GM21529 (cell line): ENCODE data around the gene STOML2.
"Not testable (repeated sequence)": the region's sequence is repeated elsewhere in the genome, so short reads cannot be mapped to it uniquely, and the experiment has no call there.

Experiments used
- ATAC-seq: cut with Tn5 transposase; IDR thresholded peaks from one replicate; pipeline ENCODE4 v1.9.1; 2021; ENCODE audit not compliant: unreplicated experiment

STOML2 gene, protein sequence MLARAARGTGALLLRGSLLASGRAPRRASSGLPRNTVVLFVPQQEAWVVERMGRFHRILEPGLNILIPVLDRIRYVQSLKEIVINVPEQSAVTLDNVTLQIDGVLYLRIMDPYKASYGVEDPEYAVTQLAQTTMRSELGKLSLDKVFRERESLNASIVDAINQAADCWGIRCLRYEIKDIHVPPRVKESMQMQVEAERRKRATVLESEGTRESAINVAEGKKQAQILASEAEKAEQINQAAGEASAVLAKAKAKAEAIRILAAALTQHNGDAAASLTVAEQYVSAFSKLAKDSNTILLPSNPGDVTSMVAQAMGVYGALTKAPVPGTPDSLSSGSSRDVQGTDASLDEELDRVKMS

DNA sequence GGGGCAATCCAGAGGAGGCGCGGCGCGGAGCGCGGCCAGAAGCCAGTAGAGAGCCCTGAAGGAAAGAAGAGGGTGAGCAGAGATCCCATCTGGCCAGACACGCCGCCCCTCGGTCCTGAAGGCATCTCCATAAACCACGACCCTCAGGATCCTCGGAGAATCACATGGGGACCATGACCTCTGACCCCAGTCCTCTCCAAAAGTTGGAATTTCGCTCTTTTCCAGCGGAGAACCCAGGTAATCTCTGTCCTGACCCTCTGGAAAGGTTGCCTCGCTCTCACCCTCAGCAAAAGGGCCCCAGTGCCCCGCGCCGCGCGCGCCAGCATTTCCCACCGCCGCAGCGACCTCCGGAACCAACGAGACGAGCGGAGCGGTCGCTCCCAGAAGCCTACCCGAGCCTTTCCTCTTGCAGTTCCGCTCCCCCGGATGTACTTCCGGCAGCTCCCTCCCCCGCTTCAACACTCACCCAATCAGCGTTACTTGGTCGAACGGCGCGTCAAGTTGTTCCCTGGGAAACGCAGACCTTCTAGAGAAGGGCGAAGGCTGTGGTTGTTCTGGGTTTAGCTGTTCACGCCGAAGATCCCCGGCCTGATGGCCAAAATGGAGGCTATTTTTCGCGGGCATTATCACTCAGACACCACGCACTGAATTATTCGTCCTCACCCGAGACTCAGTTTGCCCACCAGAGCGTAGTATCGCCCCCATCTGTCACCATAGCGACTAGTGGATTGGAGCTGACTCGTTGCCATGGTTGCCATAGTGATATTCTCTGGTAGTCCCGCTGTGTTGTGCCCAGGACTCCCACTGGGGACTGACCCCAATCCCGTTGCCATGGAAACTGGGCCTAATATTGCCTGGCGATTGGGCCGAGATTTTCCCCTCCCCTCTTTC is at the start of gene STOML2:
Gene STOML2, minus strand, starts transcription at position 363 of the 891 bp plus-strand sequence. Its CDS starts 37 bp downstream, at position 326.
- ATAC-seq = peak; percentile 97

DNA sequence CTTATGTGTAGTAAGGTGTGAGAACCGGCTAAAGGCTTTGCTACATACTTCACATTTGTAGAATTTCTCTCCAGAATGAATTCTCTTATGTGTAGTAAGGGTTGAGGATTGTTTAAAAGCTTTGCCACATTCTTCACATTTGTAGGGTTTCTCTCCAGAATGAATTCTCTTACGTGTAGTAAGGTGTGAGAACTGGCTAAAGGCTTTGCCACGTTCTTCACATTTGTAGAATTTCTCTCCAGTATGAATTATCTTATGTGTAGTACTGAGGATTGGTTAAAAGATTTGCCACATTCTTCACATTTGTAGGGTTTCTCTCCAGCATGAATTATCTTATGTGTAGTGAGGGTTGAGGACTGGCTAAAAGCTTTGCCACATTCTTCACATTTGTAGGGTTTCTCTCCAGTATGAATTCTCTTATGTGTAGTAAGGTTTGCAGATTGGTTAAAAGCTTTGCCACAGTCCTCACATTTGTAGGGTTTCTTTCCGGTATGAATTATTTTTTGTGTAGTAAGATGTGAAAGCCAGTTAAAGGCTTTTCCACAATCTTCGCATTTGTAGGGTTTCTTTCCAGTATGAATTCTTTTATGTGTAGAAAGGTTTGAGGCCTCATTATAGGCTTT is 45.1 kb upstream of the STOML2 start:
- not testable (repeated sequence) for ATAC-seq

DNA sequence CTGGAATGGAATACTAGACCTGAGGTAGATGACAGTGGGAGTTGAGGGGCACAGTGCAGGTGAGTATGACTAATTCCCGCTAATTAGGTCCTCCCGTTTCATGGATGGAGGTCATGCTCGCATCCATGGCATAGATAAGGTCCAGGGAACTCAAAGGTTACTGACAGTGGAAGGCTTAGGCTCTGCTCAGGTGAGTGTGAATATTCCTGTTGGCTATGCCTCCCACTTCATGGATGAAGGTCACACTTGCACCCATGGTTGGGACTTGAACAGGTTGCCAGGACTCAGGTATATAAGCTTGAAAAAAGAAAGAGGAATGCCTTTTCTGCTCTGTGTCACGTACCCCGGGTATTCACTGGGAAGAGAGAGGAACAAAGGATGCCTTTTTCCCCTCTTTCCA is 39.1 kb upstream of the STOML2 start:
- no peak for ATAC-seq

DNA sequence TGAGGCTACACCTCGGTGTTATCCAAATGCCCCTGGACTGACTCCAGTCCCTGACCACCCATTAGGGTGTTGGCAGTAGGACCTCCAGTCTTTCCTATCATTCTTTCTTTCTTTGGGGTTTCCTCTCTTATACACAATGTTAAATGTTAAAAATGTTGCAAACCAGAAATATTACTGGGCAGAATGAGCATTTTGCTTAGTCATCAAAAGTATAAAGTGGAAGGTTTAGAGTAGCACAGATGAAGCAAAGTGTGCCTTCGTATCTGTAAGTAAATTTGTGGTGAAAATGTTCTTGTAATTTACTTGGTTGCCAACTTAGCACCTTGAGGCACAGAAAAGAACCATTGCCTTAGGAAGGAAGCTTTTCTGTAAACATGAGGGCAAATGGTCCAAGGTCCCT is 37.2 kb upstream of the STOML2 start:
- ATAC-seq = no peak

DNA sequence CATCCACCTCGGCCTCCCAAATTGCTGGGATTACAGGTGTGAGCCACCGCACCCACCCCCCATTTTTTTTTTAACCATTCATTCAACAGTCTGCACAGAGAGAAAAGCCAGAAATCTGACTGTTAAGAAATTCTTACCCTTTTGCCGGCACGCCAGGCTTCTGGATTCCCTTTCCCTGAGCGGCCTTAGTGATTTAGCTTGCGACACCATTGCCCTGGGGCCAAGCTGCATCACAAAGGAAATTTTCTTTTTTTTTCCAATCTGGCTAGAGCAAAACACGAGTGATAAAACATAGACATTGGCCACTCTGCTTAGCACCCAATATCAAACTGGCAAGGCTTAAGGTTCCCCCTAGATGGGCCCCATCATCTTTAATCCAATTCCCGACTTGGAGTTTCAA is 33.9 kb upstream of the STOML2 start:
- ATAC-seq = no peak

DNA sequence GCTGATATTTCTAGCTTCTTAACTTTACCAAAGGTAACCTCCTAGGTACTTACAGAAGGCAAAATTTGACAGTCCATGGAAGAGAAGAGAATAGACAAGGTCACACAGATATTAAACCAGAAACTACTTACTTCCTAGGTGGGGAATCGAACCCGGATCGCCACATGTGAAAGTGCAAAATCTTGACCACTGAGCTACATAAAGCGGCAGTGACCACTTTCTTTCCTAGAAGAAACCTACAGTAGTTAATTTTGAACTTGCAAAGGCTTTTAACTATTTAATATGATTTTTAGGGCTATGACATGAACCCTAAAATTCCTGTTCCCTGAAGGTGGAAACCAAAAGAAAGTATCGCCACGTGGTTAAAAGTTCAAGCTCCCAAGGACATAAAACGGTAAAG is 33.1 kb upstream of the STOML2 start:
- no peak for ATAC-seq

DNA sequence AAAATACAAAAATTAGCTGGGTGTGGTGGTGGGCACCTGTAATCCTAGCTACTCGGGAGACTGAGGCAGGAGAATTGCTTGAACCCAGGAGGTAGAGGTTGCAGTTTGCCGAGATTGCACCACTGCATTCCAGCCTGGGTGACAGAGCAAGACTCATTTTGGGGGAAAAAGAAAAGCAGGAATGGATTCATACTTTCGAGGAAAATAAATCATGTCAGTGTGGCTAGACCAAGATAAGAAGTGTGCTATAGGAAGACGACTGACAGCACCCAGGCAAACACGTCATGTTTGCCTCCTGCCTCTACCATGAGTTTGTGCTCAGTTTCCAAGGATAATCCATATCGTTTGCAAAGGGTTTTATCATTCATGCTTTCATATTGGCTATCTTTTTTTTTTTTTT is 32.0 kb upstream of the STOML2 start:
- ATAC-seq = no peak

DNA sequence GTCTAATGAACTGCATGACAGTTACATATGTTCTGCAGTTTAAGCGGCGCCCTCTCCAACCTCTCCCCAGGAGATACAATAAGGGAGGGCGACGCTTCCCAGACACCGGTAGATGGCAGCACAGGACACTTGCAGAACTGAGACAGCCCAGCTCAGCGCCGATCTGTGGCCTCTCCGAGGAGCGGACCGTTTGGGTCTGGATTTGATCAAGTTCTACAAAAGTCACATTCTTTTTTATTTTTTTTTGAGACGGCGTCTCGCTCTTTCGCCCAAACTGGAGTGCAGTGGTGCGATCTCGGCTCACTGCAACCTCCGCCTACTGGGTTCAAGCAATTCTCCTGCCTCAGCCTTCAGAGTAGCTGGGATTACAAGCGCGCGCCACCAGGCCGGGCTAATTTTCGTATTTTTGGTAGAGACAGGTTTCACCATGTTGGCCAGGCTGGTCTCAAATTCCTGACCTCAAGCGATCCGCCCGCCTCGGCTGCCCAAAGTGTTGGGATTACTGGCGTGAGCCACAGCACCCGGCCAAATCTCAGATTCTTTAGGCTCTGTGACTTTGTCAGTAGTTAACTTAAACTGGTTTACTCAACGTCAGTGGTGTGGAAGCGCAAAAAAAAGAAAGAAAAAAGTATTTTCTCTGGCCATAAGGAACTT is 14.1 kb upstream of the STOML2 start:
- ATAC-seq = peak; percentile 43

DNA sequence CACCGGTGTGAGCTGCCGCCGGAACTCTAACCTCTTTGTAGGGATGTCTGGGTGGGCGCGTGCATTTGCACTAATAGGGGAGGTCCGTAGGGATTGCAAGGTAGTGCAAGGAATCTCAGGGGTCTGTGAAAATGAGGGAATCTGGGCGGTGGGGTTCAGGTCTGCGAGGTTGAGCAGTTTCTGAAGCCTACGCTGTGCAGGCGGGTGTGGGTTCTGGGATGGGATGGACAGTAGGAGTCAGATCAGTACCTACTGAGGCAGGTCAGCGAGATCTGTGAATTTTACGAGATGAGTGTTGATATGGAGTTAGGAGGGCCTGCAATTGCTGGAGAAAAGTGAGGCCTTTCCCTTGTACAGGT is 13.6 kb upstream of the STOML2 start:
- ATAC-seq = no peak

DNA sequence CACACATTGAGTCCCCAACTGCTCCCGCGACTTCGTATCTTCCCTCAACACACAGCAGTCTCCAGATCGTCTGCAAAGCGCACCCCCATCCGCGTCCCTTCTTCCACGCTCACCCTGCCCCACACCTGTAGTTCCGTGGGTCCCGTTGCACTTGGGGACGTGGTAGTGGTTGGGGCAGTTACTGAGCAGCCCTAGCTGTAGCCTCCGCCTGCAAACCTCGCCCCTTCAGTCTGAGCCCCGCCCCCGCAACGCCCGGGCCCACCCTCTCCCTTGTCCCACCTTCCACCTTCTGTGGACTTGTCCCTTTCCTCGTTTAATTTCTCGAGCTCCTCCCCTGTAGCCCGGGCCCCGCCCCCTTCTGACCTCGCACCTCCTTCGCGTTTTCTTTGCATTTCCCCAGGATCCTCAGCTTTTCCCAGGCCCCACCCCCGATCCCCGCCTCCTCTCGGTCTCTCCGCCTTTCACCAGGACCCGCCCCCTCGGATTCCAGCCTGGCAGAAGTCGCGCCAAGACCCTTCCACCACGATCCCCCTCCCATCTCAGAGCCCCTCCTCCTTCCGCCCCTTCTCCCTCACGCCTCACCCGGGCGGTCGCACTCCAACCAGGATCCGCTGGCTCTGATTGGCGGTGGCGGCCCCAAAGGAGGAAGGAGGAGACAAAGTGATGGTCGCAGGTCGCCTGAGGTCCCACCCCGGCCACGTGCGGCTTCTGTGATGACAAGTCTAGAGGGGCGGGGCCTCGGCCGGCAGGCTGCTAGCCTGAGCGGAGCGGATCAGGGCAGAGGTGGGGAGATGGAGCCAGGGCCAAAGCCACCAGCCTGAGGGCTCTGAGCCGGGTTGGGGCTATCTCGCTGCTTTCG is 13.0 kb upstream of the STOML2 start, which contains the start of gene ATOSB:
Gene ATOSB, minus strand, starts transcription at position 183 of the 859 bp plus-strand sequence. CDS start 7,588 bp downstream, outside the sequence.
- ATAC-seq = peak; percentile 52

DNA sequence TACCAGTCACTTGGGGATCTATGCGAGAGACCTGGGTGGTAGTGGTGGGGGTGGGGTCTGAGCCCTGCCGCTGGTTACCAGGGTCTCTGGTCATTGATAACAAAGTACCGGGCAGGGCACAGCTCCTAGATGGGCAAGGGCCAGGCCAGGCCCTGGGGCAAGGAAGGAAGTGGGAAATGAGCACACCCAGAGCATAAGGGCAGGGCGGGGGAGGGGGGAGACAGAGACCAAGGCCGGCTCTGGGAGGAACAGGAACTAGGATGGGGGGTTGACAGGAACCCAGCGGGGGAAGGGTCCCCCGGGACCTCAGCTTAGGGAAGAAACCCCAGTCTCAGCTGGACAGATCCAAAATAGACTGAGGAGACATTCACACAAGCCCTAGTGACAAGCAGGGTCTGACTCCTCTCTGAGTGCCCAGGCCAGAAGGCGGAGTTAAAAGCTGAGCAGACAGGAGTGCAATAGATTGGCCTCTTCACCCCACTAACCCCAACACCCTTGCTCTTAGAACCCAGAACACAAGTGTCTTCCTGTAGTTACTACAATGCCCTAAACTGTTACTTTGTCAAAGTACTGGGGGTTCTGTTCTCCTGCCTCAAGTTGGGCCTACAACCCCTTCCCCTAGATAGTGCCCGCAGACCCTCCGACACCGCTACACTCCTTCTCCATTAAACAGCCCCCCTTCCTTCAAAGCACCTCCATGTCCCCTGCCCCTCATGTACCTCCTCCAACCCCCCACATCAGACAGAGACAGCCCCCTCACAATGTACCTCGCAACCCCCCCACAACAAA is 12.1 kb upstream of the STOML2 start:
- ATAC-seq = no peak

DNA sequence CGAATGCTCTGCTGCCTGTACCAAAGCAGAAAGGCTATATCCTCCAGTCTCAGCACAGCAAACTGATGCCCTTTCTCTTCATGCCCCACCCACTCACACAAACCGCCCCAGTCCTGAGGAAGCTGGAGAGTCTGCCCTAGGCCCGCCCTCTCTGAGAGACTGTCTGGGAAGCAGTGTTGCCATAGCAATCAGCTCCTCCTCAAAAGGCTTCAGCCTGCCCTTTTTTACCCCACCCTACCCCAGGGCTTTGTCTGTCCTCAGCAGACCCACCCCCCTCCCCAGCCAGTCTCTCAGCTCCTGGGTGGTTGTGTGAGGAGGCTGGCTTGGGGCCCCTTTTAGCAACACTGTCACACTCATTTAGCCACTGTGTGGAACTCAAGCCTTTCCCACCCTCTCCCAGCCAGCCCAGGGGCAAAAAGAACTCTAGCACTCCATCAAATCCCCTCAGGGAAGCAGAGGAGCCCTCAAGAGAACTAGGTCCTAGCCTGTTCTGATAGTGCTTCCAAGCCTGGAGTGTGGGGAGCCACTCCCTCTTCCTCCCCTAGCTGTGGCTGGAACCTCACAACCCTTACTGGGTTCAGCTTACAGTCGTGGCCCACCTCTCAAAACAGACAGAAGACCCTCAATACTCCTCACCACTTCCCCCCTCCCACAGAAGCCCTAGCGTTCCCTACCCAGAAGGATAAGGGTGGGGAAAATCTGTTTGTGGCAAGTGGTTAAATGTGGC is 11.3 kb upstream of the STOML2 start:
- ATAC-seq = peak; percentile 15

DNA sequence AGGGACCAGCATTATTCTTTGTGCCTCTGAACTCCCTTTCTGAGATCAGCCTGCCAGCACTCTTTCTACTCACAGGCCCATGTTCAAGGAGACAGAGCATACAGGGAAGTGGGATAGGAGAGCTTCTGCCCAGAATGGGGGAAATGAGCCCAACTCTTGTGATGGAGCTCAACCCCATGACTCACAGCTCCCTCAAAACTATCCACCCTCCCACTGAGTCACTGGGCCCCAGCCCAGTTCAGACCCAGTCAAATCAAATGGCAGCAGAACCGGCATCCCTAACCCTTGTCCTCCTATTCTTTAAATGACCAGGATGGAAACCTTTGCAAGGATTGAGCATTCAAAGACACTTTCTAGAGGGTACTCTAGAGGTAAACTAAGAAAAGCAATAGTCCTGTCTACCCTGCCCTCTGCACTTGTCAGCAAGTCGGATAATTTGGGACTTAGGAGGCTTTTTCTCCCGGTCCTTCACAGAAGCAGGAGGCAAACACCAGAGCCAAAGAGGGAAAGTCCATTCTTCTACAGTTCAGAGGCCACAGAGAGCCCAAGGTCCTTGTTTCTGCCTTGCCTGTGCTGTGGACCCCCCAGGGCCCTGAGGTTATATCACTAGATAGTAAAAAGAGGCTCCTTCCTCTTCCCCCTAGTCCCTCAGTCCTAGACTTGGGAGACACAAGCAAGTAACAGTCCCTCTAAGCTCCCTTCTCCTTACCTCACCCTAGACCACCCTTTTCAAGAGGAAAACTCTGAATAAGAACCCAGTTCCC is 9.5 kb upstream of the STOML2 start:
- ATAC-seq = no peak

DNA sequence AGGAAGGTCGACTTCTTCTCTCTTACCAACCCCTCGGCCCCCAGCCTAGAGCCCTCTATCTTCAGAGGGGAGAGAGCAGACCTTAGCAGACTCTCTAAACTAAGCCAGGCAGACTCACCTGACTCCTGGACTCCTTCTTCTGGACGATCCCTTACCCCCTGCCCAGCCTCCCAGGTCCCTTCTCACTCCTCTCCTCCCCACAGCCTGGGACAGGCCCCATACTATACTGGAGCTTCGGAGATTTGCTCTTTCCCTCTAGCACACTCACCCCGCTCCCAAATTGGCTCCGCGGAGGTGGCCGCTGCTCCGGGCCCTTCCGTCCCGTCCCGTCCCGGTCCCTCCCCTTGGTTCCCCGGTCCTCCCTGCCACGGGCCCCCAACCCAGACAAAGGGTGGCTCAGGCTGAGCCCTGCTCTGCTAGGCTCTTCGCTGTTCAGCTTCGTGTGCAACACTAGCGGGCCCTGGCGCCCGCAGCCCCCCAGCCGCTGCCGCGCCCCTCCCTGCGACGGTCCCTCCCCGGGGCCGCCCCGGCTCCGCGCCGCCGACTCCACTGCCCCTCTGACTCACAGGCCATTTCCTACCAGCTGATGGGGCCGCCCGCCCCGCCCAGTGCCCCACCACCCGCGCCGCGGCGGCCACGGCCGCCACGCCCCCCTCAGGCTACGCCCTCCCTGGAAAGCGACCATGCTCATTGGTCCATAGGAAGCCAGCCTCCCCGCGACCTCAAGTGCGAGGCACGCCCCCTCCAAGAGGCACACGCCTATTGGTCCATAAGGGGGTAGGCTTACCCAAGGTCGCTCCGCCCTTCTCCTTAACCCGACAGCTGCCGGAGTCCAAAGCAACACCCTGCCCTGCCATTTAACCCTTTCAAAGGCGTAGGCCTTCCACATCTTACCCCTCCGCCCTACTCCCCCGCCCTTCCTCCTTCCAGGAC is 8.3 kb upstream of the STOML2 start:
- ATAC-seq = peak; percentile 68

DNA sequence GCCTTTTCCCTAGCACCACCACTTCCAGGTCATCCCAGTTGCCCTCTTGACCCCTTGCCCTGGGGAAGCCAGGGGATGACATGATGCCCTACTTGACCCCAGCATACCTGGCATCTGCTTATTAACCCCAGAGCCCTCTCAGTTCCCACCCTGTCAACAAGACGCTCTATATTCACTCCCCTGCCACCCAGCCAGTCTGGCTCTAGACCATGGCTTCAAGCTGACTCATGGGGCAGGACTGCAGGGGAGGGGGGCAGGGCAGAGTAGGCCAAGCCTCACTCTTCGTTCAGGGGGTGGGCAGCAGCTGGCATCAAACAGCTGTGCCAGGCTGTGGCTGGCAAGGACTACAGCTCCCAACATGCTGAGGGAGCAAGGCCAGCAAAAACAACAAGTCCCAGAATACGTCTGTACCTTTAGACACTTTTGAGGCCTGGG is 7.4 kb upstream of the STOML2 start:
- ATAC-seq = no peak

DNA sequence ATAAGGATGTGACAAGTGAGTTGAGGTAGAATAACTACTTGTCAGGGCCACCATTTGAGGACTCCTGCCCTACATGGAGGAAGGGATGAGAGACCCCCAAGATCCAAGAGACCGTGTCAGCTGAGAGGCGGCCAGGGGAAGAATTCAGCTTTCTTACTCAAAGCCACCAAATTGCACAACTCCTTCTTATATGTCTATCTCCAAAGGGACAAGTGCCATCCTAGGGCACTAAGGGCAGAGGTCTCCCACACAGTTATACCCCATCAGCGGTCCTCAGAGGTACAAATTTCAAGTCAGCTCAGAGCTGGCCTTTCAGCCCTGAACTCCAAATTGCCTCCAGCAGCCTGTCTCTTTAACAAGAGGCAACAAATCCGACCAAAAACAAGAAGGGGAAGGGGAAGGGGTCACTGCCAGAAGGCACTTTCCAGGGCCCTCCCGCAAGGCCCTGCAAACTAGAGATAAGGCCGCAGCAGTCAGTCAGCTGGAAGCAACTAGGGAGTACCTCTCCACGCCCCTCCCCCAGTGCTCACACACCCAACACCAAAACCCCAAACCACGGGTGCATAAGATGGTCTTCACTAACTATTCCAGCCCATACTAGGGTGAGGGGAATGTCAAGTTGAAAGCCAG is 6.1 kb upstream of the STOML2 start:
- no peak for ATAC-seq
